Nephron (organoid): ENCODE data around the gene COL18A1.

Experiments used
- H3K27ac Mint-ChIP-seq, 3 experiments: 2 replicates each; pipeline ENCODE4 v1.8.0; 2020; ENCODE audit warnings: mixed read lengths in 3 of 3, mild to moderate bottlenecking in 2 of 3, moderate library complexity in 1 of 3
- H3K27me3 Mint-ChIP-seq: 2 replicates; pipeline ENCODE4 v1.8.0; 2021; ENCODE audit warnings: low read depth, mild to moderate bottlenecking, moderate library complexity, mixed read lengths
- H3K36me3 Mint-ChIP-seq: 2 replicates; pipeline ENCODE4 v1.8.0; 2020; ENCODE audit warnings: low read depth, mixed read lengths
- H3K4me1 Mint-ChIP-seq: 2 replicates; pipeline ENCODE4 v1.8.0; 2020; ENCODE audit warnings: mixed read lengths
- H3K4me3 Mint-ChIP-seq, 3 experiments: 2 replicates each; pipeline ENCODE4 v1.8.0; 2020; ENCODE audit warnings: mild to moderate bottlenecking in 3 of 3, mixed read lengths in 3 of 3, moderate library complexity in 2 of 3
- H3K9me3 Mint-ChIP-seq: 2 replicates; pipeline ENCODE4 v1.8.0; 2020; ENCODE audit warnings: mixed read lengths
- CTCF ChIP-seq, 3 experiments: fragments of 200-600 bp; sonication (generic); IDR thresholded peaks; one replicate each; pipeline ENCODE4 v1.5.0; 2021; ENCODE audit warnings: antibody characterized with exemption in 3 of 3; ENCODE audit not compliant: unreplicated experiment in 3 of 3

COL18A1 gene

DNA sequence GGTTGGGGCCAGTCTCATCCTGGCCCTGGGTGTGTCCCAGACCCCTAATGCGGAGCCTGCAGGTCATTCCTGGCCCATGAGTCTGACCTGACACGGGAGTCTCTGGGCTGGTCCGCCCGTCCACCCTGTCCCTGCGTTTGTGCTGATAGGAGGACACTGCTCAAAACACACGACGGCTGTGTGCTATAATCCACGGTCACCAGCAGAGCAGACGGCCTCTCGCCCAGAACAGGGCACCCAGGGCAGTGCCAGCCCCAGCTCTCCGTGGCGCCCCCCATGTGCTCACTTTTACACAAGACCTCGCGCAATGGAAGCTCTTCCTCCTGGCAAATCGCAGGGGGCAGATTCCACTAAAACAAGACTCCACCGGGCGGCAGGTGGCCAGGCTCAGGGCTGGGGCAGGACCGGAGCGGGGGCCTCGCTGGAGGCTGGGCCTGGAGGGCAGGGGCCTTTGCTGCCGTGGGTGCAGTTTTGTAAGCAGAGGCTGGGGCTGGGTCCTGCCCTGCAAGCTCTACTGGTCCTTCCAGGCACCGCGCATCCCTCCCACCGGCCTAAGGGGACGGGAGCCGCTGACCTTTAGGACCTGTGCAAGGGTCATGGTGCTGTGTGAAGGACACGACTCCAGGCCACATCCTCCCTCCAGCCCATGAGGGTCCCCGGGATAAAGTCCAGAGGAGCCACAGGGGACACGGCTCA lies 147.9 kb downstream of the COL18A1 start:
- Mint-ChIP-seq H3K4me1 (peaks cover 27% of the 10 kb centered on the region), H3K36me3 (no peaks in the 10 kb centered on the region), H3K9me3 (peaks cover 3% of the 10 kb centered on the region), H3K27ac (no peak overlapping the region), H3K4me3 (peak overlapping the region in 2 of 3 experiments; percentile 45 to 47), H3K27me3 (peaks cover 4% of the 10 kb centered on the region)
- no peak for TF ChIP-seq CTCF (IDR thresholded peaks at IDR 0.05; ENCODE audit: unreplicated experiment in 3 of 3)

DNA sequence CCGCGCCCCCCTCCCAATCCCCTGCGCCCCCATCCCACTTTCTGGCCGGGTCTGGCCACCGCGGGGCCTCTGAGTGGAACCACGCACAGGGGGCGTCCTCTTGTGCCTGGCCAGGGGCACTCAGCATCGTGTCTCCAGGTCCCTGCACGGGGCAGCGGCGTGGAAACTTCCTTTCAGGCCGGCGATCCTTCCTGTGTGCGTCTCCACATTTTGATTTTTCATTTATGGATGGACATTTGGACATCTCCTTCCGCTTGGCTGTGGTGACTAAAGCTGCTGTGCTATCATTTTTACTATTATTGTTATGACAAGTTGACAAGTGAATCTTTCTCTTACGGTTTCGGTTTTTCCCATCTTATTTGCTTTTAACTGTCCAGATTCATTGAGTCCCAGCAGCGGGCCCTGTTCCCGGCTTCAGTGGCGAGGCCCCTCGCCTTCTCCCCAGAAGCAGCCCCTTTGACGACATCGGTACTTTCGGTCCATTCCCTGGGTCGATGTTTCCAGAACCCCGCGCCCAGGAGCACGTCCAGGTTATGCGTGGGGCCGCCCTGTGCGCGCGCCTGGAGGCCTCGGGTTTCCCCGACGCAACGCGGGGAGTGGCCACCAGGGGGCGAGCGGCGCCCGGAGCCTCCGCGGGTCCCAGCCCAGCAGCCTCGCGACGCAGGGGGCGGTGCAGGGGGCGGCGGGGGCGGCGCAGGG lies 149.7 kb downstream of the COL18A1 start:
- peaks cover 24% of the 10 kb centered on the region for H3K4me1 Mint-ChIP-seq
- peak overlapping the region; percentile 84 to 89 (median 85) for H3K4me3 Mint-ChIP-seq
- H3K36me3 Mint-ChIP-seq: no peaks in the 10 kb centered on the region
- H3K27ac Mint-ChIP-seq: peak overlapping the region; percentile 78 to 96 (median 94)
- H3K9me3 Mint-ChIP-seq: no peaks in the 10 kb centered on the region
- TF ChIP-seq CTCF (IDR thresholded peaks at IDR 0.05; ENCODE audit: unreplicated experiment in 3 of 3): peak; percentile 78 to 81 (median 79)
- H3K27me3 Mint-ChIP-seq: peaks cover 4% of the 10 kb centered on the region

GRCh38 chr21:45555251-45555556 lies 150.2 kb downstream of the COL18A1 start:
- H3K4me3 Mint-ChIP-seq: peak overlapping the region in 1 of 3 experiments; percentile 63
- TF ChIP-seq CTCF (IDR thresholded peaks at IDR 0.05; ENCODE audit: unreplicated experiment in 3 of 3): no peak

DNA sequence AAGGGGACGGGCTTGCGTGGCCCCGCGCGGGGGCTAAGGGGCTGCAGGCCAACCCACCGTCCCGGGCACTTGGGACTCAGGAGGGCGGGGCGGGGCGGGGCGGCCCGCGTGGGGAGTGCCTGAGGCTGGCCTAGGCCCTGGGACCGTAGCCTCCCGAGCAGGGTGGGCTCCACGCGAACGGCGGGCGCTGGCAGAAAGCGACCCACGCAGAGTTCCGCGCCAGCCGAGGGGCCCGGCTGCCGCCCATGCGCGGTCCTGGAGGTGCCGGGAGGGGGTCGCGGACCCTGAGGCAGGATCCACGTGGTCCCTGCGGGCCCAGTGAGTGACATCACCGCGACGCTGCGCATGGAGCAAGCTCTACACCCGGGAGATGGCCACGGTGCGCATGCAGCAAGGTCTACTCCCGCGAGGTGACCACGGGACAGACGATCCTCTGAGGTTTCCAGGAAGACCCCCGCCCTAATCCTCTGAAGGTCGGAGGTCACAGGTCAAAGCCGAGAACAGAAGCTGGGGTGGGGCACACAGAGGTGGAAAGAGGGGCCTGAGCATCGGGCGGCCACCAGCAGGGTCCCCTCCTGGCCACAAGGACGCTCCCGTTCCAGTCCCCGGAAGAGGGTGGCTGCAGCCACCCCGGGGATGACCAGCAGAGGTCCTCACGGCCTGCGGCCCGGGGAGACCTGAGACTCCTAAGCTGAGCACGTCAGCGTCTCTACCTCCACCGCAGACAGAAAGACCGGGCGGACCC lies 150.8 kb downstream of the COL18A1 start:
- H3K9me3 Mint-ChIP-seq: no peaks in the 10 kb centered on the region
- peak; percentile 67 to 71 (median 67) for TF ChIP-seq CTCF (IDR thresholded peaks at IDR 0.05; ENCODE audit: unreplicated experiment in 3 of 3)

More at GRCh38 chr21:45555251-45555556, 150.2 kb downstream of the COL18A1 start:
- H3K9me3 Mint-ChIP-seq: no peaks in the 10 kb centered on the region
- peaks cover 5% of the 10 kb centered on the region for H3K27me3 Mint-ChIP-seq
- peaks cover 23% of the 10 kb centered on the region for H3K4me1 Mint-ChIP-seq
- H3K36me3 Mint-ChIP-seq: no peaks in the 10 kb centered on the region
- no peak overlapping the region for H3K27ac Mint-ChIP-seq

GRCh38 chr21:45556302-45556644 lies 151.3 kb downstream of the COL18A1 start:
- H3K9me3 Mint-ChIP-seq: no peaks in the 10 kb centered on the region
- H3K36me3 Mint-ChIP-seq: no peaks in the 10 kb centered on the region
- peak overlapping the region in 1 of 3 experiments; percentile 72 for H3K27ac Mint-ChIP-seq
- peak overlapping the region; percentile 25 to 73 (median 66) for H3K4me3 Mint-ChIP-seq
- peaks cover 17% of the 10 kb centered on the region for H3K4me1 Mint-ChIP-seq
- TF ChIP-seq CTCF (IDR thresholded peaks at IDR 0.05; ENCODE audit: unreplicated experiment in 3 of 3): no peak
- peaks cover 9% of the 10 kb centered on the region for H3K27me3 Mint-ChIP-seq

More for the DNA sequence above, 150.8 kb downstream of the COL18A1 start:
- Mint-ChIP-seq H3K4me1 (peaks cover 19% of the 10 kb centered on the region), H3K36me3 (no peaks in the 10 kb centered on the region), H3K27ac (peak overlapping the region in 1 of 3 experiments; percentile 72), H3K27me3 (peaks cover 9% of the 10 kb centered on the region), H3K4me3 (peak overlapping the region; percentile 62 to 73 (median 66))
